Panc1 (cell line): Measurements from ENCODE around the gene NTM. TPM values are rescaled to one million over a fixed set of nuclear protein-coding genes. Genes with fewer than 3 reads are reported as not detected.

ENCODE experiments used
- ATAC-seq: fragments of 200-7000 bp; cut with Tn5 transposase; 2 replicates; pipeline ENCODE4 v1.9.1; 2020; ENCODE audit warnings: mild to moderate bottlenecking, moderate library complexity
- BruUV-seq: library from RNA; stranded (reverse); fragments of 400-500 nt; replicated peaks from 2 replicates; lab custom pipeline; 2021; lab: Mats Ljungman, UMichigan
- CTCF ChIA-PET: fragments of 300-600 bp; sonication (Branson Sonifier 250); formaldehyde crosslinking; loops from one replicate; lab custom pipeline; 2022; ENCODE audit warnings: antibody characterized with exemption; lab: Charles Lee
- POLR2A ChIA-PET: fragments of 300-600 bp; sonication (Branson Sonifier 250); formaldehyde crosslinking; loops from one replicate; lab custom pipeline; 2022; ENCODE audit warnings: antibody characterized with exemption; lab: Charles Lee
- DNase-seq: peaks from one replicate; pipeline ENCODE4 v3.0.0-alpha.2; 2010; ENCODE audit warnings: low read depth, low spot score
- H3K27ac ChIP-seq: 2 replicates; pipeline ENCODE4 v1.5.1; 2011; ENCODE audit warnings: mild to moderate bottlenecking, low read length, inconsistent platforms
- H3K27me3 ChIP-seq: fragments of 200-500 bp; sonication (Bioruptor generic); 2 replicates; pipeline ENCODE4 v1.6.0; 2014; ENCODE audit warnings: low read length, inconsistent platforms; ENCODE audit not compliant: control insufficient read depth, insufficient read depth
- H3K36me3 ChIP-seq: fragments of 200-500 bp; sonication (Bioruptor generic); 2 replicates; pipeline ENCODE4 v1.5.1; 2014; ENCODE audit warnings: inconsistent platforms, mild to moderate bottlenecking, low read length, moderate library complexity; ENCODE audit not compliant: control insufficient read depth, insufficient read depth
- H3K4me1 ChIP-seq: 2 replicates; pipeline ENCODE4 v1.5.1; 2011; ENCODE audit warnings: inconsistent platforms, mild to moderate bottlenecking, low read length, moderate library complexity; ENCODE audit not compliant: control insufficient read depth, insufficient read depth
- H3K4me3 ChIP-seq, 2 experiments: 2 replicates each; pipeline ENCODE4 v1.5.1; 2011 to 2012; ENCODE audit warnings: low read depth in 2 of 2, low read length in 2 of 2, mild to moderate bottlenecking in 2 of 2, inconsistent platforms in 1 of 2, moderate library complexity in 1 of 2
- H3K9me3 ChIP-seq: fragments of 200-500 bp; sonication (Bioruptor generic); 2 replicates; pipeline ENCODE4 v1.5.1; 2014; ENCODE audit warnings: low read depth, mild to moderate bottlenecking, inconsistent platforms, low read length, moderate library complexity; ENCODE audit not compliant: control insufficient read depth, insufficient read depth
- CTCF ChIP-seq: fragments of 450-650 bp; IDR thresholded peaks from 2 replicates; pipeline ENCODE4 v1.5.1; 2017; ENCODE audit warnings: mild to moderate bottlenecking
- POLR2AphosphoS5 ChIP-seq: IDR thresholded peaks from 2 replicates; pipeline ENCODE4 v1.6.1; 2012; ENCODE audit warnings: mild to moderate bottlenecking, low read depth, low read length, moderate library complexity
- REST ChIP-seq, 2 experiments: IDR thresholded peaks; 2 replicates each; pipeline ENCODE4 v1.6.1; 2011 to 2012; ENCODE audit warnings: low read depth in 2 of 2, control low read depth in 1 of 2, low read length in 1 of 2, mild to moderate bottlenecking in 1 of 2, moderate library complexity in 1 of 2; ENCODE audit not compliant: insufficient read depth in 1 of 2
- SIN3A ChIP-seq: IDR thresholded peaks from 2 replicates; pipeline ENCODE4 v1.6.1; 2012; ENCODE audit warnings: low read depth, mild to moderate bottlenecking, low read length, moderate library complexity, borderline replicate concordance; ENCODE audit not compliant: insufficient read depth
- TCF7L2 ChIP-seq: IDR thresholded peaks from 2 replicates; pipeline ENCODE4 v1.6.1; 2011; ENCODE audit warnings: mild to moderate bottlenecking, low read depth, low read length, inconsistent platforms
- in situ Hi-C: cut with HindIII; loops from 2 replicates; pipeline ENCODE4 v1.10.0; 2016; ENCODE audit warnings: low sequenced_read_pairs, low pct_unique_long_range_greater_than_20kb
- intact Hi-C: fragments of 100-400 bp; cut with micrococcal nuclease; formaldehyde crosslinking; loops from one replicate; pipeline ENCODE4 v1.10.0; 2022; ENCODE audit not compliant: unreplicated experiment
- total RNA-seq: library from RNA; stranded (reverse); gene quantifications from one replicate; pipeline ENCODE4 v1.2.1, GENCODE V29; 2021; ENCODE audit not compliant: unreplicated experiment

Gene NTM
- total RNA-seq, 1 experiment from 2014 or later = 0.10 TPM

- no peak overlapping the region for H3K27ac ChIP-seq
- TF ChIP-seq CTCF = no peak
- TF ChIP-seq TCF7L2 = no peak
- TF ChIP-seq POLR2AphosphoS5 = no peak
- TF ChIP-seq SIN3A = no peak
- H3K27me3 ChIP-seq = no peaks in the 10 kb centered on the region; the same call in 1 of the 2 replicates
- POLR2A ChIA-PET = no interaction called here
- no peaks in the 10 kb centered on the region for H3K9me3 ChIP-seq
- intact Hi-C loops (no loop called here), in situ Hi-C loops (no loop called here)
- H3K4me1 ChIP-seq = no peaks in the 10 kb centered on the region
- DNase-seq (no peak), ATAC-seq (no peak)
- H3K4me3 ChIP-seq = no peak overlapping the region
- no TSS peak for BruUV-seq
- no peaks in the 10 kb centered on the region for H3K36me3 ChIP-seq
- CTCF ChIA-PET = no interaction called here
Observed at GRCh38 chr11:131907371-131907770, 537.0 kb downstream of the NTM start.

GRCh38 chr11:131908316-131908715 is 537.9 kb downstream of the NTM start:
- DNase-seq (no peak), ATAC-seq (no peak)
- Histone ChIP-seq H3K27ac (no peak overlapping the region), H3K36me3 (no peaks in the 10 kb centered on the region), H3K4me1 (no peaks in the 10 kb centered on the region), H3K4me3 (no peak overlapping the region), H3K9me3 (no peaks in the 10 kb centered on the region), H3K27me3 (no peaks in the 10 kb centered on the region; the same call in 1 of the 2 replicates)
- in situ Hi-C loops = no loop called here
- ChIA-PET CTCF (no interaction called here), POLR2A (no interaction called here)
- no TSS peak for BruUV-seq
- no peak for TF ChIP-seq SIN3A
- TF ChIP-seq REST (IDR thresholded peaks at IDR 0.05; ENCODE audit: insufficient read depth in 1 of 2, low read depth in 2 of 2, low read length in 1 of 2) = no peak
- TF ChIP-seq CTCF = no peak
- no peak for TF ChIP-seq TCF7L2
- intact Hi-C loops = no loop called here
